ENCODE results near the gene ZBED4. TPM values are rescaled to one million over a fixed set of nuclear protein-coding genes. Genes with fewer than 3 reads are reported as not detected.

The ZBED4 gene
- total RNA-seq, 4 donors from 2014 or later: 10.0 to 21.6 (median 11.4) TPM

DNA sequence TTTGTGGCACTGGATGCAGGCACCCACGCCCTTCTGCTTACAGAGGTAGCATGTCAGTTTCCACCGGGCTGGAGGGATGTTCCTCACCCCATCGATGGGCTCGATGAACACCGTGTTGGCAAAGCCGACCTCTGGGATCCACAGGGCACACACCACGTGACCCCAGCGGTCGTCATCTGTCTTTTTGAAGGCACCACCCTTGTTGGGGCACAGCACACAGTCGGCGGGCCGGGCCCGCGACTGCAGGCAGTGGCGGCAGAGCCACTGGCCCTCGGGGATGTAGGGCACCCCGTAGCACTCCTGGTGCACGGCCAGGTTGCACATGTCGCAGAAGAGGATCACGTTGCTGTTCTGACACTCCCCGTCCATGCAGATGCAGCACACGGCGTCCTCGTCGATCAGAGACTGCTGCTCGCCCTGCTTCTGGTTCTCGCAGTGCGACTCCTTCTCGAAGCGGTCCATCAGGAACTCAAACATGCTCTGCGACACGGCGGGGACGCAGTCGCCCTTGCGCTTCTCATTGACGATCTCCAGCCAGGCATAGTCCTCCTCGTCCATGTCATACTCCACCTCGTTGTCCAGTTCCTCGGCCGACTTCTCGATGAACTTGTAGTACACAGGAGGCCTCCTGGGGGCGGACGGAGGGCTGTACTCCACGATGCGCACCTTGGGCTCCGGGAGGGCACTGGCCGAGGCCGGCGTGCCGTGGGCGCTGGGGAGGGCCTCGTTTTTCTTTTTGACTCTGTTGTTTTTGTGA, 30.2 kb upstream of the ZBED4 start:
- no peak for TF ChIP-seq CTCF (IDR thresholded peaks at IDR 0.05)
- no peak for ATAC-seq (ENCODE audit: low FRiP score)
- no peak for DNase-seq (ENCODE audit: low spot score)

- DNase-seq (ENCODE audit: low spot score) (no peak), ATAC-seq (ENCODE audit: low FRiP score) (no peak)
- no peak for TF ChIP-seq CTCF (IDR thresholded peaks at IDR 0.05)
These were observed 29.3 kb upstream of the ZBED4 start for GRCh38 chr22:49824185-49824925.

GRCh38 chr22:49824936-49825335, 28.7 kb upstream of the ZBED4 start:
- ATAC-seq (ENCODE audit: low FRiP score): no peak
- no peak for TF ChIP-seq CTCF (IDR thresholded peaks at IDR 0.05)
- DNase-seq (ENCODE audit: low spot score): no peak

- ATAC-seq (ENCODE audit: low FRiP score): no peak
- TF ChIP-seq CTCF (IDR thresholded peaks at IDR 0.05): no peak
- no peak for DNase-seq (ENCODE audit: low spot score)
These were observed 28.2 kb upstream of the ZBED4 start for GRCh38 chr22:49825436-49825835.

- no peak for TF ChIP-seq CTCF (IDR thresholded peaks at IDR 0.05)
- ATAC-seq (ENCODE audit: low FRiP score) (peak; percentile 13), DNase-seq (ENCODE audit: low spot score) (no peak)
These were observed 27.6 kb upstream of the ZBED4 start for GRCh38 chr22:49825944-49826602.

- no peak for DNase-seq (ENCODE audit: low spot score)
- peak; percentile 37 for ATAC-seq (ENCODE audit: low FRiP score)
- TF ChIP-seq CTCF (IDR thresholded peaks at IDR 0.05): no peak
These were observed 26.9 kb upstream of the ZBED4 start for GRCh38 chr22:49826603-49827270.
